GM04503 (cell line): Measurements from ENCODE around the gene CCDC80.

ENCODE experiments used
- DNase-seq: peaks from one replicate; pipeline ENCODE4 v3.0.0-alpha.2; 2012; ENCODE audit warnings: low read depth

The CCDC80 gene

GRCh38 chr3:112633757-112634156 lies 7.2 kb downstream of the CCDC80 start:
- no peak for DNase-seq

GRCh38 chr3:112633191-112633590 lies 7.8 kb downstream of the CCDC80 start:
- no peak for DNase-seq

GRCh38 chr3:112632596-112632995 lies 8.3 kb downstream of the CCDC80 start:
- no peak for DNase-seq

- no peak for DNase-seq
Measured at GRCh38 chr3:112631257-112631656, 9.7 kb downstream of the CCDC80 start.

- DNase-seq, result peak; percentile 96
Measured at GRCh38 chr3:112629425-112629824, 11.5 kb downstream of the CCDC80 start.

- DNase-seq, result no peak
Measured at GRCh38 chr3:112627919-112628466, 12.9 kb downstream of the CCDC80 start.

- DNase-seq, result no peak
Measured at GRCh38 chr3:112627419-112627818, 13.5 kb downstream of the CCDC80 start.

GRCh38 chr3:112623717-112624116 lies 17.2 kb downstream of the CCDC80 start:
- DNase-seq, result no peak

- DNase-seq, result no peak
Measured at GRCh38 chr3:112623213-112623612, 17.7 kb downstream of the CCDC80 start.

- no peak for DNase-seq
Measured at GRCh38 chr3:112619295-112619694, 21.6 kb downstream of the CCDC80 start.

GRCh38 chr3:112617285-112617684 lies 23.7 kb downstream of the CCDC80 start:
- DNase-seq, result no peak

- no peak for DNase-seq
Measured at GRCh38 chr3:112615989-112616731, 24.8 kb downstream of the CCDC80 start.

GRCh38 chr3:112611752-112612515 lies 29.0 kb downstream of the CCDC80 start:
- no peak for DNase-seq

GRCh38 chr3:112610121-112610520 lies 30.8 kb downstream of the CCDC80 start:
- DNase-seq, result peak; percentile 73

- DNase-seq, result no peak
Measured at GRCh38 chr3:112607863-112608262, 33.1 kb downstream of the CCDC80 start.

- DNase-seq, result no peak
Measured at GRCh38 chr3:112606098-112606497, 34.8 kb downstream of the CCDC80 start.

GRCh38 chr3:112605285-112605684 lies 35.7 kb downstream of the CCDC80 start:
- peak; percentile 52 for DNase-seq

GRCh38 chr3:112604536-112604935 lies 36.4 kb downstream of the CCDC80 start:
- peak; percentile 81 for DNase-seq

- DNase-seq, result no peak
Measured at GRCh38 chr3:112602217-112602838, 38.6 kb downstream of the CCDC80 start.

GRCh38 chr3:112598731-112599130 lies 42.2 kb downstream of the CCDC80 start:
- no peak for DNase-seq

- no peak for DNase-seq
Measured at GRCh38 chr3:112597945-112598344, 43.0 kb downstream of the CCDC80 start.

- DNase-seq, result no peak
Measured at GRCh38 chr3:112594856-112595255, 46.1 kb downstream of the CCDC80 start.

GRCh38 chr3:112593258-112593657 lies 47.7 kb downstream of the CCDC80 start:
- DNase-seq, result no peak
